Measurements from ENCODE around the gene RASSF5. TPM values are rescaled to one million over a fixed set of nuclear protein-coding genes. Genes with fewer than 3 reads are reported as not detected.

Gene RASSF5
- total and polyA plus RNA-seq, 9 of the 15 experiments (the other 6 are each of a cell fraction or from before 2014, with no cell fraction given), result 6.1 to 41.0 (median 25.2) TPM

GRCh38 chr1:206538901-206539640, 31.7 kb downstream of the RASSF5 start (continued):
- TF ChIP-seq PRDM10 (IDR thresholded peaks at IDR 0.05; ENCODE audit: partially characterized antibody) (no peak), SNRNP70 (optimal IDR thresholded peaks at IDR 0.05; ENCODE audit: low read depth, low read length) (no peak), RBFOX2 (IDR thresholded peaks at IDR 0.05; ENCODE audit: low read depth, low read length) (no peak), SMARCC2 (IDR thresholded peaks at IDR 0.05; ENCODE audit: low read depth) (no peak), EWSR1 (IDR thresholded peaks at IDR 0.05; ENCODE audit: borderline replicate concordance, low read depth, partially characterized antibody) (no peak), SRSF3 (IDR thresholded peaks at IDR 0.05; ENCODE audit: insufficient read depth, low read length) (no peak), ZNF253 (CRISPR knock-in tag; conservative IDR thresholded peaks at IDR 0.05) (no peak), BCOR (IDR thresholded peaks at IDR 0.05) (peak; percentile 86), ZNF644 (tag; IDR thresholded peaks at IDR 0.05; ENCODE audit: low read depth) (no peak), RHOXF2B (CRISPR knock-in tag; conservative IDR thresholded peaks at IDR 0.05) (no peak), GTF3C2 (IDR thresholded peaks at IDR 0.05; ENCODE audit: borderline replicate concordance, extremely low read depth, insufficient read length) (peak; percentile 56), CAMTA2 (CRISPR knock-in tag; conservative IDR thresholded peaks at IDR 0.05) (no peak), LARP7 (IDR thresholded peaks at IDR 0.05) (no peak), NRF1 (conservative IDR thresholded peaks at IDR 0.05 in 1 of 2, IDR thresholded peaks at IDR 0.05 in 1 of 2) (no peak), HDAC2 (IDR thresholded peaks at IDR 0.05) (no peak), HDAC8 (tag; IDR thresholded peaks at IDR 0.05) (no peak), CSDE1 (IDR thresholded peaks at IDR 0.05) (no peak), PML (IDR thresholded peaks at IDR 0.05; ENCODE audit: low read length) (no peak), ZBTB34 (CRISPR knock-in tag; IDR thresholded peaks at IDR 0.05) (no peak)

Data from K562 (cell line).